Brain microvascular endothelial cell (primary cell): Measurements from ENCODE around the gene GAB3.

Experiments used
- DNase-seq: peaks from one replicate; pipeline ENCODE4 v3.0.0-alpha.2; 2020
- H3K27ac ChIP-seq: fragments of 250-450 bp; sonication (Bioruptor Pico); 2 replicates; pipeline ENCODE4 v1.5.1; 2020; ENCODE audit warnings: mild to moderate bottlenecking, moderate library complexity
- H3K27me3 ChIP-seq: fragments of 250-450 bp; sonication (Bioruptor Pico); replicated peaks from 2 replicates; pipeline ENCODE4 v1.5.1; 2020; ENCODE audit warnings: mild to moderate bottlenecking
- H3K36me3 ChIP-seq: fragments of 250-450 bp; sonication (Bioruptor Pico); replicated peaks from 2 replicates; pipeline ENCODE4 v1.5.1; 2020; ENCODE audit warnings: mild to moderate bottlenecking
- H3K4me3 ChIP-seq: 2 replicates; pipeline ENCODE4 v1.5.1; 2011; ENCODE audit warnings: low read depth, mild to moderate bottlenecking, control low read depth, low read length, moderate library complexity
- CTCF ChIP-seq: IDR thresholded peaks from 2 replicates; pipeline ENCODE4 v1.5.1; 2011; ENCODE audit warnings: low read depth, mild to moderate bottlenecking, moderate library complexity, low read length, control low read depth, inconsistent platforms; ENCODE audit errors: missing control alignments
- in situ Hi-C: cut with HindIII; loops from 2 replicates; pipeline ENCODE4 v1.10.0; 2017; ENCODE audit warnings: low sequenced_read_pairs, low pct_ligation_motif_present

Gene GAB3

GRCh38 chrX:154661899-154662298 is 89.0 kb downstream of the GAB3 start:
- DNase-seq = no peak
- in situ Hi-C loops = no loop called here
- no peak overlapping the region for H3K4me3 ChIP-seq

GRCh38 chrX:154661170-154661569 is 89.7 kb downstream of the GAB3 start:
- no peak for DNase-seq
- Histone ChIP-seq H3K4me3 (no peak overlapping the region), H3K36me3 (no peaks in the 10 kb centered on the region), H3K27ac (no peak overlapping the region), H3K27me3 (no peaks in the 10 kb centered on the region)
- TF ChIP-seq CTCF = no peak
- in situ Hi-C loops = no loop called here

More at GRCh38 chrX:154661899-154662298, 89.0 kb downstream of the GAB3 start:
- H3K36me3 ChIP-seq = no peaks in the 10 kb centered on the region
- no peak for TF ChIP-seq CTCF
- H3K27ac ChIP-seq = no peak overlapping the region
- no peaks in the 10 kb centered on the region for H3K27me3 ChIP-seq

- no peak for DNase-seq
- in situ Hi-C loops = no loop called here
These were observed 90.3 kb downstream of the GAB3 start for GRCh38 chrX:154660541-154660940.

GRCh38 chrX:154658957-154659356 is 91.9 kb downstream of the GAB3 start:
- H3K4me3 ChIP-seq = no peak overlapping the region
- TF ChIP-seq CTCF = no peak
- H3K27ac ChIP-seq = no peak overlapping the region
- no peaks in the 10 kb centered on the region for H3K36me3 ChIP-seq
- in situ Hi-C loops = no loop called here
- no peak for DNase-seq
- no peaks in the 10 kb centered on the region for H3K27me3 ChIP-seq

More at GRCh38 chrX:154660541-154660940, 90.3 kb downstream of the GAB3 start:
- TF ChIP-seq CTCF = no peak
- H3K27ac ChIP-seq = no peak overlapping the region
- H3K27me3 ChIP-seq = no peaks in the 10 kb centered on the region
- H3K4me3 ChIP-seq = no peak overlapping the region
- no peaks in the 10 kb centered on the region for H3K36me3 ChIP-seq

GRCh38 chrX:154658187-154658586 is 92.7 kb downstream of the GAB3 start:
- Histone ChIP-seq H3K27me3 (no peaks in the 10 kb centered on the region), H3K27ac (no peak overlapping the region), H3K4me3 (no peak overlapping the region), H3K36me3 (no peaks in the 10 kb centered on the region)
- TF ChIP-seq CTCF = no peak
- in situ Hi-C loops = no loop called here
- DNase-seq = no peak

DNA sequence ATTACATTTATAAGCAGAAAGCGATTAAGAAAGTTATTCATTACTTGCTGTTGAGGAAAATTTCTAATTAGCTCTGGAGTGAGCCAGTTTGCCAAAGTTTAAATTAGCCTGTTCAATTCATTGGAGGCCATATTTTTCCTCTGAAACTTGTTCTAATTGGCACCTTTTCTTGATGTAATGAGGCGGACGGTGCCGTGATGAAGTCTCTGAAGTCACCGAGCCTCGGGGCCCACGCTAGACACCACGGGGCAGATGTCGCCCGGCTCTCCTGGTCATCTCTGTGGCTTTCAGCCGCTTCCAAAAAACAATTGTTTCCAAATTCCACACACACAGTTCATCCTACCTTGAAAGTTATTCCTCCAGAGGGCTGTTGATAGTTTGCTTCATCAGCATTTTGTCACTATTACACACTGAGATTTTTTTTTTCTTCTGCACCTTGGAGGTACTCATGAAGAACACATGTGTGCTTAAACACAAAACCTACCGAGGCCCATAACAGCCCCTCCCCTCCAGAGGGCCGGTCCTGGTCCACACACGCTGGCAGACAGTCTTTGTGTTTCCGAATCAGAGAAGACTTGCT is 93.6 kb downstream of the GAB3 start:
- H3K36me3 ChIP-seq = no peaks in the 10 kb centered on the region
- no peaks in the 10 kb centered on the region for H3K27me3 ChIP-seq
- DNase-seq = no peak
- no peak overlapping the region for H3K4me3 ChIP-seq
- in situ Hi-C loops = no loop called here
- H3K27ac ChIP-seq = no peak overlapping the region
- TF ChIP-seq CTCF = no peak
